ENCODE measurements around the gene TAOK1. TPM values are rescaled to one million over a fixed set of nuclear protein-coding genes. Genes with fewer than 3 reads are reported as not detected.

The TAOK1 gene
- total and polyA plus RNA-seq, 12 donors: 6.4 to 66.3 (median 46.6) TPM

DNA sequence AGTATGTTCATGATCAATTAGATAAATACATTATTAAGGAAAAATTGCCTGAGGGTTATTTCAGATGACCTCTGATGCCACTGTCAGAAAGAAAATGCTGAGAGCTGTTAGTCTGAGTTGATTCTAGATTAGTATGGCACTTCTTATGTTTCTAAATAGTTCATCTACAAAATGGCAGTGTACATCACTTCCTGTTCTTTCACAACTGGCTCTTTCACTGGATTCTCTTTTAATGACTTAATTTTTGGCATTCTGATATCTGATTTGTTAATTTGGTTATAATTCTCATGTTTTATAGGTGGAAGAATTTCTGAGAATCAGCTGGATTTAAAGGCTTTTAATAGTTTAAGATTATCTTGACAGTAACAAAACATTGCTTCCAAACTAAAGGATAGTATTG lies 3.3 kb downstream of the TAOK1 start:
- Histone ChIP-seq H3K27ac (peak overlapping the region in 2 of 5 donors; percentile 25 to 42), H3K9me3 (replicated peaks in 1 of 3) (no peaks in the 10 kb centered on the region), H3K36me3 (replicated peaks in 1 of 2) (no peaks in the 10 kb centered on the region), H3K27me3 (no peaks in the 10 kb centered on the region), H3K4me1 (replicated peaks in 1 of 2) (peaks cover 18 to 31% of the 10 kb centered on the region in 2 donors), H3K4me3 (no peak overlapping the region)
- no peak for DNase-seq
- TF ChIP-seq, protein P1, sequence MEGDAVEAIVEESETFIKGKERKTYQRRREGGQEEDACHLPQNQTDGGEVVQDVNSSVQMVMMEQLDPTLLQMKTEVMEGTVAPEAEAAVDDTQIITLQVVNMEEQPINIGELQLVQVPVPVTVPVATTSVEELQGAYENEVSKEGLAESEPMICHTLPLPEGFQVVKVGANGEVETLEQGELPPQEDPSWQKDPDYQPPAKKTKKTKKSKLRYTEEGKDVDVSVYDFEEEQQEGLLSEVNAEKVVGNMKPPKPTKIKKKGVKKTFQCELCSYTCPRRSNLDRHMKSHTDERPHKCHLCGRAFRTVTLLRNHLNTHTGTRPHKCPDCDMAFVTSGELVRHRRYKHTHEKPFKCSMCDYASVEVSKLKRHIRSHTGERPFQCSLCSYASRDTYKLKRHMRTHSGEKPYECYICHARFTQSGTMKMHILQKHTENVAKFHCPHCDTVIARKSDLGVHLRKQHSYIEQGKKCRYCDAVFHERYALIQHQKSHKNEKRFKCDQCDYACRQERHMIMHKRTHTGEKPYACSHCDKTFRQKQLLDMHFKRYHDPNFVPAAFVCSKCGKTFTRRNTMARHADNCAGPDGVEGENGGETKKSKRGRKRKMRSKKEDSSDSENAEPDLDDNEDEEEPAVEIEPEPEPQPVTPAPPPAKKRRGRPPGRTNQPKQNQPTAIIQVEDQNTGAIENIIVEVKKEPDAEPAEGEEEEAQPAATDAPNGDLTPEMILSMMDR (IDR thresholded peaks at IDR 0.05): no peak
- no peak for TF ChIP-seq POLR2A (IDR thresholded peaks at IDR 0.05)
- intact Hi-C loops (cut with DNase I): no loop called here

- Histone ChIP-seq H3K4me1 (replicated peaks in 1 of 2) (peaks cover 18 to 31% of the 10 kb centered on the region in 2 donors), H3K27me3 (no peaks in the 10 kb centered on the region), H3K36me3 (replicated peaks in 1 of 2) (peaks cover 0 to 12% of the 10 kb centered on the region in 2 donors), H3K27ac (no peak overlapping the region), H3K4me3 (no peak overlapping the region), H3K9me3 (replicated peaks in 1 of 3) (no peaks in the 10 kb centered on the region)
- DNase-seq: no peak
- intact Hi-C loops (cut with DNase I): no loop called here
- no peak for TF ChIP-seq POLR2A (IDR thresholded peaks at IDR 0.05)
- TF ChIP-seq, protein P1 (IDR thresholded peaks at IDR 0.05): no peak
- WGBS, 4 donors: 91 to 94% (median 93%) methylated on average over 4 of the region's 4 CpGs
These were observed 4.6 kb downstream of the TAOK1 start for GRCh38 chr17:29394761-29395160.

DNA sequence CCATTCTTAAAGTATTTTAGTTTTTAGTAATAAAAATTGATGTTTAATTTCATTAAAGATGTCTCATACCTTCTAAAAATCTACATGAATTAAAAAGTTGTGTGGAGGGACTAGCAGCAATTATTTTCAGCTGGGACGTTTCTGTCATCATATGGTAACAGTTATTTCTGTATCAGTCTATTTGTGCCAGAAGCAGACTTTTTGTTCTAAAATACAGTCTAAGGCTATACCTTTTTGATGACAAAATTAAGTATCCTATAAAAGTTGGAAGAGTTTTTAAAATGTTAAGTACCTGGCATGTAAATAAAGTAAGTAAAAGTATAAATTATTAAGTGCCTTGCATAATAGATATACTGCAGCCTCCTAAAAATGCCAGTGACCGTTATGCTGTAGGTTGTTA lies 5.9 kb downstream of the TAOK1 start:
- TF ChIP-seq, protein P1 (IDR thresholded peaks at IDR 0.05): no peak
- no peak for TF ChIP-seq POLR2A (IDR thresholded peaks at IDR 0.05)
- intact Hi-C loops (cut with DNase I): no loop called here

DNA sequence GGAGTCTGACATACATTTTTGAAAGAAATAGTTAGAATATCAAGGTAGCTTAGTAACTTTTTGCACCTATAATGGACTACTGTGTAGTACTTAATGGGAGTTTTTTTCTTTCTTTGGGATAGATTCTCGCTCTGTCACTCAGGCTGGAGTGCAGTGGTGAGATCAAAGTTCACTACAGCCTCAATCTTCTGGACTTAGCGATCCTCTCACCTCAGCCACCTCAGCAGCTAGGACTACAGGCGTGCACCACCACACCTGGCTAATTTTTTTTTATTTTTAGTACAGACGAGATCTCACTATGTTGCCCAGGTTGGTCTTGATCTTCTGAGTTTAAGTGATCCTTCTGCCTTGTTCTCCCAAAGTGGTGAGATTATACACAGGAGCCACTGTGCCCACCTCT lies 9.5 kb downstream of the TAOK1 start:
- peaks cover 0 to 27% of the 10 kb centered on the region in 2 donors for H3K4me1 ChIP-seq (replicated peaks in 1 of 2)
- H3K36me3 ChIP-seq (replicated peaks in 1 of 2): peaks cover 0 to 15% of the 10 kb centered on the region in 2 donors
- intact Hi-C loops (cut with DNase I): no loop called here
- H3K27me3 ChIP-seq: no peaks in the 10 kb centered on the region
- no peak overlapping the region for H3K27ac ChIP-seq
- H3K4me3 ChIP-seq: no peak overlapping the region
- WGBS, 4 donors: 94 to 98% (median 96%) methylated on average over 4 of the region's 4 CpGs
- no peaks in the 10 kb centered on the region for H3K9me3 ChIP-seq (replicated peaks in 1 of 3)
- DNase-seq: no peak
- TF ChIP-seq, protein P1 (IDR thresholded peaks at IDR 0.05): no peak
- no peak for TF ChIP-seq POLR2A (IDR thresholded peaks at IDR 0.05)

More for the DNA sequence above, 5.9 kb downstream of the TAOK1 start:
- Histone ChIP-seq H3K27me3 (no peaks in the 10 kb centered on the region), H3K27ac (no peak overlapping the region), H3K4me3 (no peak overlapping the region), H3K36me3 (replicated peaks in 1 of 2) (peaks cover 0 to 15% of the 10 kb centered on the region in 2 donors), H3K9me3 (replicated peaks in 1 of 3) (no peaks in the 10 kb centered on the region), H3K4me1 (replicated peaks in 1 of 2) (peaks cover 18 to 31% of the 10 kb centered on the region in 2 donors)
- 62 to 74% (median 73%) methylated on average over 2 of the region's 2 CpGs for WGBS, 4 donors
- DNase-seq: no peak

All from adrenal gland (tissue), 12 donors.